NCI-H2227 (cell line): Measurements from ENCODE around the gene NCAPD3.
"Not testable (repeated sequence)": the region's sequence is repeated elsewhere in the genome, so short reads cannot be mapped to it uniquely, and the experiment has no call there.

Experiments
- DNase-seq: peaks from one replicate; lab custom pipeline; 2025; ENCODE audit not compliant: unreplicated experiment; lab: John Stamatoyannopoulos, UW

NCAPD3 gene

DNA sequence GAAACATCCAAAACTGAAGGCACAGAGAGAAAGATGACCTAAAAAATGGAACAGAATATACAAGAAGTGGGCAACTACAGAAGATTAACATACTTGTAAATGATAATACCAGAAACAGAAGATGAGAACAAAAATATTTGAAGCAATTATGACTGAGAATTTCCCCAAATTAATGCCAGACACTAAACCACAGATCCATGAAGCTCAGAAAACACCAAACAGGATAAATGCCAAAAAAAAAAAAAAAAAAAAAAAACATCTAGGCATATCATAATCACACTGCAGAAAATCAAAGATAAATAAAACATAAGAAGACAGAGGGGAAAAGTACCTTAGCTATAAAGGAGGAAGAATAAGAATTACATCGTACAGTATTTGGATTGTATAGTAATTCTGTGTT lies 89.6 kb downstream of the NCAPD3 start:
- DNase-seq = no peak

DNA sequence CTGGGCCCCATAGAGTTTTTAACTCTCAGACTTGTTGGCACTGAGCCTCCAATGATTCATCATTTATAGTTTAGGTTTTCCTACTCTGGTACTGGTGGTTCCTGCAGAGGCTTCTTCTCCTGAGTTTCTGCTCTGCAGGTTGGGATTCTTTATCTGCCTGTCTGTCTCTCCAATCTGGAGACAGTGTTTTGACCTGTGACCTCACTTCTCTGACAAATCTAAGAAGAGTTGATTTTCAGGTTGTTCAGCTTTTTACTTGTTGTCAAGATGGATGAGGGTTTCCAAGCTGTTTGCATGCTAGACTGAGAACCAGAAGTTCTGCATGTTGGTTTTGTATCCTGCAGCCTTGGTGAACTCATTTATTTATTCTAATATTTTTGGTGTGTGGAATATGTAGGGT lies 91.0 kb downstream of the NCAPD3 start:
- DNase-seq = no peak

DNA sequence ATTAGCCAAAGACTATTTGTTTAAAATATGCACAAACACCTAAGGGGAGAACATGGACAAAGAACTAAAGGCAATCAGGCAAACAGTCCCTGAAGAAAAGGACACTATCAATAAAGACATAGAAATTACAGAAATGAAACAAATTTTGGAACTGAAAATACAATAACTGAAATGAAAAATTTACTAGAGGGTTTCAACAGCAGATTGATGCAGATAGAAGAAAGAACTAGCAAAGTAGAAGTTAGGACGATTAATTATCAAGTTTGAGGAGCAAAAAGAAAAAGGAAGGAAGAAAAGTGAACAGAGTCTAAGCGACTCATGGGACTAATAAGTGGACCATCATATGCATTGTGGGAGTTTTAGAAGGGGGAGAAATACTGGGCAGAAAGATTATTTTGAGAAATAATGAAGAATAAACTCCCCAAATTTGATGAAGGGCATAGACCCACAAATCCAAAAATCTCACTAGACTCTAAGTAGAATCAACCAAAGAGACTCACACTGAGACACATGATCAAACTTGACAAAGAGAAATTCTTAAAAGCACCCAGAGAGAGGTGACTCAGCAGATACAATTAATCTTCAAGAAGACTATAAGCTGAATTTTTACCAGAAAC lies 92.0 kb downstream of the NCAPD3 start:
- no peak for DNase-seq

DNA sequence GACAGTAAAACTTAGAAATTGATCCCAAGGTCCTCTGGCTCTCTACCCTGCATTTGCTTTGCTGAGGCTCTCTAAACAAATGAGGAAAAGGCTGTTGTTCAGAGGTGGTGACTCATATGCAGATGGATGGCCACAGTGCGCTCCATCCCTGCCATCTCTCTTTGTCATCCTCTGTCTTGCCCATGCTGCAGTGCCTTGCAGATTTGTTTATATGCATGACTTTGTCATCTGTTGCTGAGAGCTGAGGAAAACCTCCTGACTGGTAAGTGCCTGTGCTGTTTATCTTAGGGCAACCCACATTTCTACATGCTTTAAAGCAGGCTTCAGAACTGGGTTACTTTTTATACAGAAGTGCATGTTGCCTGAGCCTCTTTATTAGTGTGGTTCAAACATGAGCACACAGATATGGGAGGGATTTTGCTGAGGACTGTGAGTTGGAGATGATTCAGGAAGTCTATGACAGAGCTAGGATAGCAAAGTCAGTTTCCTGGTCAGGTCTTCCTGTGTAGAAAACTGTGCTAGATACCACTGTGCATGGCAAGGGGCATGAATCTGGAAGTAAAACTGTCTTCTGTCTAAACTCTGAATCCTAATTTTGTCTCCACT lies 97.4 kb downstream of the NCAPD3 start:
- DNase-seq = no peak

DNA sequence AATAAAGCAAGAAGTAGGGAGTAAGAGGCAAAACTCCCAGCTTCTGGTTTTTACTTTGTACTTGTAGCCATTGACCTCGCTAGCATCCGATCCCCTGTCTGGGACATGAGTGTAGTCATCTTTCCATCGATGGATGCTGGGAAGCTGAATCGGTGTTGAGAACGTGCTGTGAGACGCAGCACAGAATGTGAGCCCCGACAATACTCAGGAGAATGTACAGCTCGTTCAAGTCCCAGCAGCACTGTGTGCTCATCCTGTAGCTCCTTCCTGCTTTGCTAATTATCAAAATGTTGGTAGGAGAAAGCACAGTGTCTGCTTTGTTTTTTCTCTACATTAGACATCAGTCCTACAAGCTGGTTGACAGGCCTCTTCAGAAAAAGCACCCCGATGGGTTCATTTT lies 98.3 kb downstream of the NCAPD3 start:
- no peak for DNase-seq

DNA sequence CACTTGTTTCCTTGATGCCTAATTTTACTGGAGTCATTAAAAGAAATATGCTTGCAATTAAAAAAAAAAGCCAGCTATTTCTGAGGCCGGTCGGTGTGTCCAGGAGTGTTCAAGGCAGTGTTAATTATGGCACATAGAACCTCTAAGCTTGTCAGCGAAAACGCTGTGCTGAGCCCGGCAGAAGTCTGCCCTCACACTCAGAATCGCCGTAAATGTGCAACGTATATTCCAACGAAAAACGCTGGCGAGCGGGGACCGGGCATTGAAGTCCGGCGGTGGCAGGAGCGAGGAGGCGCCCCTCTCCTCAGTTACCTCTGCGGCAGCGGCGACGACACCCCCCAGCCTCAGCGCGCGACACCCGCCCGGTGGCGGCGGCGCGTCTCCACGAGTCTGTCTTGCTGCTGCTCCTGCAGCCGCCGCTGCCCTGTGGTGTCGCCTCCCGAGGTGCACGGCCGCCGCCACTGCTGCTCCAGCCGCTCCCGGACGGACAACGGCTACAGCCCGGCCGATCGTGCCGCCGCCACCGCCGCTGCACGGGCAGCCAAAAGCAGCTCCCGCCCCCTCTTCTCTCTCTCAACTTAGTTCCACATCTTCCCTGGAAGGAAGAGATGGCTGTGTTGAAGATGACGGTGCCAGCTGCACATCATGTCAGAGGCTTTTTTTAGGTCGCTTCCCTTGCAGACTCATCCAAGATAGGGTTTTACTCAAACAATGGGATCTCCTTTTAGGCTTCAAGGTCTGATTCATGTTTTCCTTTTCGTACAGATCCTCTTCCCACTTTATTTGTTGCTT lies 98.9 kb downstream of the NCAPD3 start:
- DNase-seq = no peak

DNA sequence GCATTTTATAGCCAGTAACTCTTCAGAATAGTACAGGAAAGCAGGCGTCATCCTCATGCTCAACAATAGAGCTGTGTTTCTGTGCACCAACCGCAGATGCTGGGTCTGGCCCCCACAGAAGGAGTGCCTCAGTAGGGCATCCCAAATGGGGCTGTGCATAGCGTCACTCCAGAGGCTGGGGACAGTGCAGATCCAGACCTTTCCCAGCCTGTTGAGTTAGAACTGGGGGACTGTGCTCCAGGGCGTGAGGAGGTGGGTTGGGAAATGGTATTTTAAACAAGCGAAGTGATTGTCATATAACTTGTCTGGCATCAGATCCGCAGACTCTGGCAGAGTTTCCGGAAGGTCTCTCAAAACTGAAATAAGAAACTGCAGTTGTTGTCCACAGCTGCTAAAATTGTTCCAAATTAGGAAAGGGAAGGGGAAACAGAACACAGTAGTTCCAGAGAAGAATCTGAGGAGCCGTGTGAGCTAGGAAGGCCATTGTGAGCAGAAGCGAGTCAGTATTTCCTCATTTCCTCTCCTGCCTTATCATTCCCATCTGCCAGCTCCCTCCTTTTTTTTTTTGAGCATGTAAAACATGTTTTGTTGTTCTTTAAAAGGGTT lies 102.7 kb downstream of the NCAPD3 start:
- DNase-seq = no peak

DNA sequence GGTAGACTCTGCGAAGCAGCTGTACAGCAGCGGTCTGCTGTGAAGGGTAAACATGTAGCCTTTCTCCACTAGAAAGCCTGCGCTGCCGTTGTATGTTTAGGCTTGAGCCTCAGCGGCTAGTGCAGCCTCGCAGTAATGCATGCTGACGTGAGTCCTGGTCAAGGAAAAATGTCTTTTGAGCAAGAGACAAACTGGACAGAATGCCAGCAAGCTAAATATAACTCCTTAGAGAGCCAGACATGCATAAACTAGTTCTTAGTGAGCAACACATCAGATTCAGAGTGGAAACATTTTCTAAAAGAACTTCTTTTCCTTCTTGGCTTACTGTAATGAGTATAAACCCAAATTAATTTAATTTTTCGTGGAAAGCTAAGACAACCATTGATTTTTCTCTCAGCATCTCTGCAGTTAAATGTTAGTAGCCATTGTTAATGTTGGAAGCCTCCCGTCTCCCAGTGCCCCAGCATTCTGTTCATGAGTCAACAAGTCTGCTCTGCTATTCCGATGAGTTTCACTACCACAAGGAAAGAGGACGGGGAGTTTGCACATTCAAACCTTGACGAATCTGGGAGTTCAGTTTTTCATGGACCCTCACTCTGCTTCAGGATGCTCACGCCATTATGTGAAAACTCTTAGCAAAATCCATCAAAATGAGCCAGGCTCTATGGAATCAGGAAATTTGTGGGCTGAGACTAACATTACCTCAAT lies 103.5 kb downstream of the NCAPD3 start:
- DNase-seq = peak; percentile 41

DNA sequence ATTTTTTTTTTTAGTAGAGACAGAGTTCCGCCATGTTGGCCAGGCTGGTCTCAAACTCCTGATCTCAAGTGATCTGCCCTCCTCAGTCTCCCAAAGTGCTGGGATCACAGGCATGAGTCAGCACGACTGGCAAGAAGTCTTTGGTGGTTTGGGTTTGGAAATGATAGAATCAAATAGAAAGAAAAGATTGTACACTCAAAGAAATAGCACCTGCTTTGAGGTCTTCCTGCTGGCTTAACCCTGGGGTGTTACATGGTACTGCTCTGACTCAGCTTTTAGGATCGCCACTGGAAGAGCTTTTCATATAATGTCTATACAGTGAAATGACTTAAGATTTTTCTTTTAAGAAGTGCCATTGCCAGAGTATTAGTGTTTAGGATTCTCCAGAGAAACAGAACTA lies 104.7 kb downstream of the NCAPD3 start:
- no peak for DNase-seq

DNA sequence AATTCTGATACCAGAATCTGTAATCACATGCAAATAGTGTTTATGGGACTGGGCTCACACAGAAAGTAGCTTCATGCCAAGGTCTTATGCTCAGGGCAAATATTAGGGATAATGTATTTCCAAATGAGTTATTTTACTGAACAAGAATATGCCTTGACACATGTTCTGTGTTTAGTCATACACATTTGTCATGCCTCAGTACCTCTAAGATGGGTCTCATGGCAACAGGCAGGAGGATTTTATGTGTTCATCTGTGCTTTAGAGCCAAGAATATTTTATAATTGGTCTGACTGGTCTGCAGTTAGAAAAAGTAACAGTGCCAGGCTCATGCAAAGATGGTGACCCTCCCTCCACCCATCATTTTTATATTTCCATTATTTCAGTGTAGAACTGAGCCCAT lies 105.8 kb downstream of the NCAPD3 start:
- DNase-seq = no peak

DNA sequence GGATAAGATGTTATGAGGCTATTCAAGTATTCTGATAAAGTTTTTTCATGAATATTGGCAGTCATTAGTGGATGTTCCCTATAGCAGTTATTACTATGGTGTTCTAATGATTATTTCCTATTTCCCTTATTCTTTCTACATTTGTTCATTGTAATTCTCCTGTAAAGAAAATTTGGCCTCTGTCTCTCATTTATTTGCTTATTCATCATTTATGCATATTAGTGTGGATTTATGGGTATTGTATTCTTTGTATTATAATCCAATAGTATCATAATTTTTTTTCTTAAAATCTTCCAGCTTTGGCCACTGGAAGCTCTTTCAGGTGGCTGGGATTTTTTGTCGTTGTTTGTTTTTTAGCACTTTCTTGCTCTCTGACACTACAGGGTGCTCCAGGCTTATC lies 107.6 kb downstream of the NCAPD3 start:
- DNase-seq = no peak

DNA sequence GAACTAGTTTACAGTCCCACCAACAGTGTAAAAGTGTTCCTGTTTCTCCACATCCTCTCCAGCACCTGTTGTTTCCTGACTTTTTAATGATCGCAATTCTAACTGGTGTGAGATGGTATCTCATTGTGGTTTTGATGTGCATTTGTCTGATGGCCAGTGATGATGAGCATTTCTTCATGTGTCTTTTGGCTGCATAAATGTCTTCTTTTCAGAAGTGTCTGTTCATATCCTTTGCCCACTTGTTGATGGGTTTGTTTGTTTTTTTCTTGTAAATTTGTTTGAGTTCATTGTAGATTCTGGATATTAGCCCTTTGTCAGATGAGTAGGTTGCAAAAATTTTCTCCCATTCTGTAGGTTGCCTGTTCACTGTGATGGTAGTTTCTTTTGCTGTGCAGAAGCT lies 110.0 kb downstream of the NCAPD3 start:
- DNase-seq = not testable (repeated sequence)

DNA sequence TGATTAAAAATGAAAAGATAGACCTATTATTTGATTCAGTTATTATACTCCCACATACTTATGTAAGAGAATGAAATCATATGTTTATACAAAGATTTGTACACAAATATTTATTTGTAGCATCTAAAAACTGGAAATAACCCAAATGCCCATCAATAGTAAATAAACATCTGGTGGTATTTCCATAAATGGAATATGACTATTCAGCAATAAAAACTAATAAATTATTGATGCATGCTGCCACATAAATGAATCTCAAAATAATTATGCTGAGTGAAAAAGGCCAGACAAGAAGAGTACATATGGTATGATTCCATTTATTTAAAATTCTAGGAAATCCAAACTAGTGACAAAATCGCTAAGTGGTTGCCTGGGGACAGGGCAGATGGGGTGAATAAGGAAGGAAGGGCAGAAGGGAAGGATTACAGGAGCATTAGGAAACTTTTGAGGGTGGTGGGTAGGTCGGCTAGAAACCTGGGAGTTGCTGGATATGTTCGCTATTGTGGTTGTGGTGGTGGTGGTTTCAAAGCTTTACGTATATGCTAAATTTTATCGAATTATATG lies 113.4 kb downstream of the NCAPD3 start:
- DNase-seq = no peak
